GM19328 (cell line): Measurements from ENCODE around the gene H6PD.

Experiments used
- ATAC-seq: cut with Tn5 transposase; IDR thresholded peaks from one replicate; pipeline ENCODE4 v1.9.1; 2021; ENCODE audit warnings: mild to moderate bottlenecking, moderate library complexity; ENCODE audit not compliant: unreplicated experiment

The H6PD gene

GRCh38 chr1:9256332-9256731, 21.8 kb downstream of the H6PD start:
- no peak for ATAC-seq

DNA sequence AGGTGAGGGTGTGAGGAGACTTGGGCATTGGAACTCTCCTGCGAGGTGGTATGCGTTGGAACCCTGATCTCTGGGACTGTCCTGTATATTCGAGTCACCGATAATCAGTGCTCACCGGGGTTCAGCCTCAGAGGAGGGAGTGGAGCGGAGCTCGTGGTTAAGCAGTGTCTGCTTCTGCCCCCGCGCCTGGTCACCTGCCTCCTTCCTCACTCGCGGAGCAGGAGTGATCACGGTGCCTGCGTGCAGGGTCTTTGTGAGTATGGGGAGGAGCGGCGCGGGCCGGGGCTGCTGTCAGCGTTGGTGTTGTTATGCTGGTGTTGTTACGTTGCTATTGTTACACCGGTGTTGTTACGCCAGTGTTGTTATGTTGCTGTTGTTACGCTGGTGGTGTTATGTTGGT, 23.3 kb downstream of the H6PD start:
- no peak for ATAC-seq

- ATAC-seq, result no peak
These were observed 24.1 kb downstream of the H6PD start for GRCh38 chr1:9258629-9259028.

DNA sequence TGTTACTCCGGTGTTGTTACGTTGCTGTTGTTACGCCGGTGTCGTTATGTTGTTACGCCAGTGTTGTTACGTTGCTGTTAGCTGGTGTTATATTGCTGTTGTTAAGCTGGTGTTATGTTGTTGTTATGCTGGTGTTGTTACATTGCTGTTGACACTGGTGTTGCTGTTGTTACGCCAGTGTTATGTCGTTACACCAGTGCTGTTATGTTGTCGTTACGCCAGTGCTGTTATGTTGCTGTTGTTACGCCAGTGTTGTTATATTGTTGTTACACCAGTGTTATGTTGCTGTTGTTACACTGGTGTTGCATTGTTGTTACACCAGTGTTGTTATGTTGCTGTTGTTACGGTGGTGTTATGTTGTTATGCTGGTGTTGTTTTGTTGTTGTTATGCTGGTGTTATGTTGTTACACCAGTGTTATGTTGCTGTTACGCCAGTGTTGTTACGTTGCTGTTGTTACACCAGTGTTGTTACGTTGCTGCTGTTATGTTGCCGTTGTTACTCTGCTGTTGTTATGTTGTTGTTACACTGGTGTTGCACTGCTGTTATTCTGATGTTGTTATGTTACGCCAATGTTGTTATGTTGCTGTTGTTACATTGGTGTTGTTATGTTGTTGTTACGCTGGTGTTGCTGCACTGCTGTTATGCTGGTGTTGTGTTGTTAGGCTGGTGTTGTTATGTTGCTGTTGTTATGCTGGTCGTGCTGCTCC, 25.6 kb downstream of the H6PD start:
- no peak for ATAC-seq

DNA sequence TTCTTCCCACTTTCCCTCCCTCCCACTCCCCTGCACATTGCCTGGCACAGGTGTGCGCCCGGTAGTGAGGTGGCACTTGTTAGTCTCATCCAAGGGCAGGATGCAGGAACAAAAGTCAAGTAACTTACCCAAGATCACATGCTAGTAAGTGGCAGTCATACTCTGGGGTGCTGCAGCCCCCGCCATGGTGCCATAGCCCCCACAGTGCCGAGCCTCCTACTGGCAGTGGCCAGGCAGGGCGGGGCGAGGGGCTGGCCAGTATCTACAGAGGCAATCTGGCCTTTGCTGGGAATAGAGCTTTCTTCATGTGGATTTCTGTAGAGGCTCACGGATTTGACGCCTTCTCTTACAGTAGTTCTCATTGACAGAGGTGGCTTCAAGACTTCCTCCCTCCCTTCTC, 26.9 kb downstream of the H6PD start:
- ATAC-seq, result no peak

DNA sequence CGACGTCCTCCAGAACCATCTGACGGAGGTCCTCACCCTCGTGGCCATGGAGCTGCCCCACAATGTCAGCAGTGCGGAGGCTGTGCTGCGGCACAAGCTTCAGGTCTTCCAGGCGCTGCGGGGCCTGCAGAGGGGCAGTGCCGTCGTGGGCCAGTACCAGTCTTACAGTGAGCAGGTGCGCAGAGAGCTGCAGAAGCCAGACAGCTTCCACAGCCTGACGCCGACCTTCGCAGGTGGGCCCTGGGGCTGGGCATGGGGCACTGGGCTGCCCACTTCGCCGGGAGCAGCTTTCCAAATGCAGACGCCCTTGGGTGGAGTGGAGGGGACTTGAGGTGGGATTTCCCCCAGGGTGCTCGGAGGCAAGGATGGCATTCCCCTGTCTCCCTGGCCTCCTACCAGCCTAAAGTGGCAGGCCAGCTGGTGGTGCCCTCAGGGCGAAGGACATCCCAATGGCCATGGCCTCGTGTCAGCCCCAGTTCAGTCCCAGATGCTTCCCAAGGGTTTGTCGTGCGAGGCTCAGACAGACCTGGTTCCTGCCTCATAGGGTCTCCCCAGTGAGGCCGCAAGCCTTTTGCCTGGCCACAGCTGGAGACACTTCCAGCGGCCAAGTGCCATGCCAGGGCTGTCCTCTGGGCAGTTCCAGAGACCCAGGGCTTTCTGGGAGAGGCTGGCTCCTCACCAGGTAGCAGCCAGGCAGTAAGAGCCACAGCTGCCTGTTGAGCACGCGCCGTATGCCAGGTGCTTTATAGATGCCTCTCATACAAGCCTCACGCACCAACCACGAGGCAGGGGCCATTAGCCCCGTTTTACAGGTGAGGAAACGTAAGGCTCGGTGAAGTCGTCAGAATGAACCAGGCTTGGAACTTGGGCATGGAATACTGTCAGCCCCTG, 27.8 kb downstream of the H6PD start:
- ATAC-seq, result no peak

DNA sequence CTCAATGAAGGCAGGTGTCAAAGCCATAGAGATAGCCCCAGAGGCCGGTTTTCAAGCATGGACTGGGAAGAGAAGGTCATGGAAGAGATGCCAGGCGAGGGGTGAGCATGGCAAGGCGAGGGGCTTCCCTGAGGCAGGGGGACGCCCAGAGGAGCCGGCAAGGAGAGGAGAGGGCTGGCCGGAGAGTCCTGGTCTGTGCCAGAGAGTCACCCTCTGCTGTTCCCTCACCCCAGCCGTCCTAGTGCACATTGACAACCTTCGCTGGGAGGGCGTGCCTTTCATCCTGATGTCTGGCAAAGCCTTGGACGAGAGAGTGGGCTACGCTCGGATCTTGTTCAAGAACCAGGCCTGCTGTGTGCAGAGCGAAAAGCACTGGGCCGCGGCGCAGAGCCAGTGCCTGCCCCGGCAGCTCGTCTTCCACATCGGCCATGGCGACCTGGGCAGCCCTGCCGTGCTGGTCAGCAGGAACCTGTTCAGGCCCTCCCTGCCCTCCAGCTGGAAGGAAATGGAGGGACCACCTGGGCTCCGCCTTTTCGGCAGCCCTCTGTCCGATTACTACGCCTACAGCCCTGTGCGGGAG, 28.8 kb downstream of the H6PD start:
- no peak for ATAC-seq

- ATAC-seq, result no peak
These were observed 29.7 kb downstream of the H6PD start for GRCh38 chr1:9263984-9264872.

- ATAC-seq, result no peak
These were observed 30.5 kb downstream of the H6PD start for GRCh38 chr1:9265037-9265436.

- ATAC-seq, result no peak
These were observed 31.4 kb downstream of the H6PD start for GRCh38 chr1:9265968-9266367.

GRCh38 chr1:9267352-9267686, 32.7 kb downstream of the H6PD start:
- ATAC-seq, result no peak

GRCh38 chr1:9267827-9268581, 33.4 kb downstream of the H6PD start:
- no peak for ATAC-seq

DNA sequence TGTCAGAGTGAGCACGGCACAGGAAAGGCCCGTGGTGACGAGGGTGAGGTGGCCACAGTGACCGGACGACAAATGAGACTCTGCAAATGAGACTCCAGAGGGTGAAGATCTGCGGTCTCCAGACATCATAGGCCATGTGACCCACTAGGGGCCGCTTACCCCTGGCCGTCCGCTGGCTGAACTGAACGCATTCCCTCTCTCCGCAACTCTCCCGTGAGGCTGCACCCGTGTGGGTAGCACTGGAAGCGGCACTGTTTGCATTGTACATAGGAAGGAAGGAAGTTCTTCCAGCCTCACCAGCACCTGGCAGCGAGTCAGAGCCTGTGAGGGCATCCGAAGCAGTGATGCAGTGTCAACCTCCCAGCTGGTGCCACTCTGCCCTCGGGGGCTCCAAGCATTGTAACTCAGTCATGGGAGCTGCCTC, 34.5 kb downstream of the H6PD start:
- ATAC-seq, result no peak

- ATAC-seq, result no peak
These were observed 35.1 kb downstream of the H6PD start for GRCh38 chr1:9269721-9270120.

- ATAC-seq, result no peak
These were observed 35.8 kb downstream of the H6PD start for GRCh38 chr1:9270290-9270883.

GRCh38 chr1:9271283-9271682, 36.7 kb downstream of the H6PD start:
- ATAC-seq, result no peak

- ATAC-seq, result no peak
These were observed 37.5 kb downstream of the H6PD start for GRCh38 chr1:9271861-9272595.

GRCh38 chr1:9273177-9273576, 38.6 kb downstream of the H6PD start:
- no peak for ATAC-seq

DNA sequence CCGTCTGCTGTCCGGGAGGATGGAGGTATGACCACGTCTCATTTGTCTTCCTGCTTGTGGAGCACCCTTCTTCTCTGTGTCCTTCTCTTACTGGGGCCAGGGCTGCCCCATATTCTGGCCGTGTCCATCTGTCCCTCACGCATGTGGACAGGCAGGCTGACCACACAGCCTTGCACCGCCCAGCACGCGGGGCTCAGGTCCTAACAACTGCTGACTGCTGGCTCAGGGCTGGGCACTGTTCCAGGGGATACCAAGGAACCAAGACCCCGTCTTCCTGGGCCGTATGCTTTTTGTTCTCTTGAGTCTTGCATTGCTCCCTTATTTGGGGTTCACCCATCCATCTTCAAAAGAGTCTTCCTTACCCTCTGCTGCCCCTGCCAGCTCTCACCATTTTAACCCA, 40.6 kb downstream of the H6PD start:
- ATAC-seq, result no peak
